GF-D8 (cell line): ENCODE data around the gene CREB3L4.
"Not testable (repeated sequence)": the region's sequence is repeated elsewhere in the genome, so short reads cannot be mapped to it uniquely, and the experiment has no call there.

Experiments used
- DNase-seq: peaks from one replicate; lab custom pipeline; 2025; lab: John Stamatoyannopoulos, UW

CREB3L4 gene

DNA sequence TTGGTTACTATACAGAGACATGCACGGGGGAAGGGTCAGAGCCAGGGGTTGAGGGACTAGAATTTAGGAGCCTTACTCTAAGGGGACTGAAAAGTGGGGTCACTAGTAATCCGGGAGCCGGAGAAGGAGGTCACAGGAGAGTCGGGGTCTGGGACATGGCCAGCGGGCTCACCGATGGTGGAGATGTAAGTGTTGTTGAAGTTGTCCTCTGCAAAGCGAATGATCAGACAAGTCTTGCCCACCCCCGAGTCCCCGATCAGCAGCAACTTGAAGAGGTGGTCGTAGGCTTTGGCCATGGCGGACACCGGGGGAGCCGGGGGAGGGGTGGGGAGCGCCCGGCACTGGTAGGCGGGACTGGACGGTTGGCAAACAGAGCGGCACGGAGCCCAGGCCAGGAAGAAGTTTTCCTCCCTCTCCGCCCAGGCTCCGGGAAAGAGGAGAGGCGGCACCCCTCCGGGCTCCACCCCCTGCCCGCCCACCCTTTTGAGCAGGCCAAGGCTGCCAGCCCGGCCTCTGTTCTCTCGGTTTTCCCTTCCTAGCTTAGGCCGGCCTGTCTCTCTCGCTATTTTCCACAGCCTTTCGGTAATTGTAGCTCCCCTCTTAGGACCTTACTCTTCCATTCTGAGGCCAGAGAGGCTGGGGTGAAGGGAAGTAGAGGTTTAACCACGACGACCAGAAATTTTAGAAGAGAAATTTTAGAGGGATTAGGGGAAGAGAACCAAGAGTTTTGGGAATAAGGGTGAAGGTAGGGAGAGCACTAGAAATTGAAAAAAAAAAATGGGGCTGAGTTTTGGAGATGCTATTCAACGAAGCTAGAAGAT is 18.4 kb downstream of the CREB3L4 start, which contains the start of gene RAB13:
TSS of gene RAB13 (minus strand) at position 399 of the 821 bp plus-strand sequence. CDS start at position 296, 103 bp downstream.
- DNase-seq = peak; percentile 20

DNA sequence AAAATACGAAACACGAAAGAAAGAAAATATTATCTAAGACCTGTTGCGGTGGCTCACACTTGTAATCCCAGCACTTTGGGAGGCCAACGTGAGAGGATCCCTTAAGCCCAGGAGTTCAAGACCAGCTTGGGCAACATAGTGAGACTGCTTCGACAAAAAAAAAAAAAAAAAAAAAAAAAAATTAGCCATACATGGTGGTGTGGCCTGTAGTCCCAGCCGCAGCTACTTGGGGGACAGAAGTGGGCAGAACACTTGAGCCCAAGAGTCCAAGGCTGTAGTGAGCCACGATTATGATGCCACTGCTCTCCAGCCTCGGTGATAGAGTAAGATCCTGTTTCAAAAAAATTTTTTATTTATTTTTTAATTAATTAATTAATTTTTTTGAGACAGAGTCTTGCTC is 19.9 kb downstream of the CREB3L4 start:
- DNase-seq = no peak

DNA sequence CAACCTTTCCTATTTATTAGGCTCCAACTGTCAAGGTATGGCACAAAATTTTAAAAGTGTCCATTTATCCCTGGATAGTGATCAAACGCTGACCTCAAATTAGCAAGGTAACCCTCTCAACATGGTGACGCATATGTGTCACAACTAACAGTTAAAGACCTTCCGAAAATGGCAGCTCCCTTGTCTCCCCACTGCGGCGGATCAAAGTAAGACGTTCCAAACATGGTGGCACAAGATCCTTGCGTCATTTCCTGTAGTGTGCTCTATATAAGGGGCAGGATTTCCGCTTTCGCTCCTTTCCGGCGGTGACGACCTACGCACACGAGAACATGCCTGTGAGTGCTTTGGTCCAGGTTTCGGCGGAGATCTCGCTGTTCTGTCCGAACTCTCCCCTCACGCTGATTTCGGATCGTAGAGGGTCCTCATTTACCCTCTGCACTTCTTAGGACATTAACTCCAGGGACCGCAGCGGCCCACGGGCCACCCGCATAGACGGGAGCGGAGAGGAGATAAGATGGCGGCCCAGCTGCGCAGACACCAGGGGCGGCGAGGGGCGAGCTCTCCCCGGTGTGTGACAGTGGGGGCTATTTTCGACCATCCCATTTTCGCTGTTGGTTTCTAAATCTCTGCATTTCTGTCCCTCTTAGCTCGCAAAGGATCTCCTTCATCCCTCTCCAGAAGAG is 22.9 kb downstream of the CREB3L4 start, which contains the start of gene RPS27:
TSS of gene RPS27 (plus strand) at position 295 of the 683 bp plus-strand sequence. CDS start at position 330, 35 bp downstream.
- DNase-seq = peak; percentile 93

DNA sequence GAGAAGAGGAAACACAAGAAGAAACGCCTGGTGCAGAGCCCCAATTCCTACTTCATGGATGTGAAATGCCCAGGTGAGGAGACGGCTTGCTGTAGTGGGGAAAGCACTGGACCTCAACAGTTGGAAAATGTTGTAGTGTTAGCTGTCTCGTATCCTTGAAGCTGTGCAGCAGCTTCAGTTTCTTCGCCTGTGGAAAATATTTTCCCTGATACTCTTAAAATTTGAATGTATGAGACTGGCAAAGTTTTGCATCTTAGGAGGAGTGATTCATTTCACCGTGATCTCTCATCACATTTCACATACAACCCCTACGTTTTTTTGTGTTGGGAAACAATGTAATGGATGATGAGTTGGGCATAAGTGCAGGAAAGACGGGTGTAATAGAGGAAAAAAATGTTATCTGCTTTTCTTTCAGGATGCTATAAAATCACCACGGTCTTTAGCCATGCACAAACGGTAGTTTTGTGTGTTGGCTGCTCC is 23.5 kb downstream of the CREB3L4 start:
- DNase-seq = no peak

DNA sequence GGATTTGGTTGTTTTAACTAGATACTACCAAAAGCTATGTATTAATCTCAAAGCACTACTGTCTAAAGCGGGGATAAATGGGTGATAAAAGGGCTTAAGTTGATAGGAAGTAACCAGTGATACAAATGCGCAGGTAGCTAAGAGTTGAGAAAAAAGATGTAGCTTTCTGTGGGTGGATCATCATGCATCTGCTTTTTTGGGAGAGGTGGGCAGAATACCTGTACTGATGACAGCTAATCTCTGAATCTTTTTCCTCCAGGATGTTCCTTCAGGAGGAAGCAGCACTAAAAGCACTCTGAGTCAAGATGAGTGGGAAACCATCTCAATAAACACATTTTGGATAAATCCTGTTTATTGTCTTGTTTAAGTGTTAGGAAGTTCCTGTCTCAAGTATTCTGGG is 24.1 kb downstream of the CREB3L4 start:
- no peak for DNase-seq

DNA sequence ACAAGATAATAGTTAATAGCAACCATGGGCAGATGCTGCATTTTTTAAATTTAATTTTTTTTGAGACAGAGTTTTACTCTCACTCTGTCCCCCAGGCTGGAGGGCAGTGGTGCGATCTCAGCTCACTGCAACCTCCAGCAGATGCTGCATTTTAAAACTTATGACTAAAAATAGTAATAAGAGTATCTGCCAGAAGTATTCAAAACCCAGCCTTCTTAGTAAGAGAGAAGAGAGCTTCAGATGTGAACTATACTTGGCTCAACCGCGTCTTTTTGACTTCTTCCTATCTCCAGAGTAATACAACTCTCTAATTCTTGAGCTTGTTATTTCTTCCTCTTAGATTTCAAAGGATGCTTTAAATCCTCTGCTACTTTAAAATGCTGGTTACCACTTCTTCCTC is 27.5 kb downstream of the CREB3L4 start:
- DNase-seq = no peak

DNA sequence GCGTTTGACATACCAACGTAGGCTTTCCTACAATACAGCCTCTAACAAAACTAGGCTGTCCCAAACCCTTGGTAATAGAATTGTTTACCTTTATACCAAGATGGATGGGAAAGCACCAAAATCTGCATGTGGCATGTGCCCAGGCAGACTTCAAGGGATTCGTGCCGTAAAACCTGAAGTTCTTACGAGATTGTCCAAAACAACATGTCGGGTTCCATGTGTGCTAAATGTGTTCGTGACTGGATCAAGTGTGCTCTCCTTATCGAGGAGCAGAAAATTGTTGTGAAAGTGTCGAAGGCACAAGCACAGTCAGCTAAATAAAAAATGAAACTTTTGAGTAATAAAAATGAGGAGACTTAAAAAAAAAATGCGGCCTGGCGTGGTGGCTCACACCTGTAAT is 27.9 kb downstream of the CREB3L4 start:
- no peak for DNase-seq

DNA sequence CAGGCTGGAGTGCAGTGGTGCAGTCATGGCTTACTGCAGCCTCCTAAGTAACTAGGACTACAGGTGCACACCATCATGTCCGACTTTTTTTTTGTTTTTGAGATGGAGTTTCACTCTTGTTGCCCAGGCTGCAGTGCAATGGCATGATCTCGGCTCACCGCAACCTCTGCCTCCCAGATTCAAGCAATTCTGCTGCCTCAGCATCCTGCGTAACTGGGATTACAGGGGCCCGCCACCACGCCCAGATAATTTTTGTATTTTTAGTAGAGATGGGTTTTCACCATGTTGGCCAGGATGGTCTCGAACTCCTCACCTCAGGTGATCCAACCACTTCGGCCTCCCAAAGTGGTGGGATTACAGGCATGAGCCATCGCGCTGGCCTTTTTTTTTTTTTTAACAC is 29.2 kb downstream of the CREB3L4 start:
- DNase-seq = not testable (repeated sequence)

DNA sequence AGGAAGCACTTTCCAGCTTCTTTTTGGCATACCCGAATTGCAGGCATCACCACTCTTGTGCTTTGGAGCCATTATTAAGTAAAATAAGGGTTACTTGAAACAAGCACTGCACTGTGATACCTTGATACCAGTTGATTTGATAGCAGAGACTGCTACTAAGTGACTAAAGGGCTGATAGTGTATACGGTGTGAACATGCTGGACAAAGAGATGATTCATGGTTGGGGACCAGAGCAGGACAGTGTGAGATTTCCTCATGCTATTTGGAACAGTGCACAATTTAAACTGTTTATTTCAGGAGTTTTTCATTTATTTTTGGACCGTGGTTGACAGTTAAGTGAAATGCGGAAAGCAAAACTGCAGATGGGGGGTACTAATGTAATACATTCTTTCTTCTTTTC is 32.7 kb downstream of the CREB3L4 start:
- DNase-seq = no peak

DNA sequence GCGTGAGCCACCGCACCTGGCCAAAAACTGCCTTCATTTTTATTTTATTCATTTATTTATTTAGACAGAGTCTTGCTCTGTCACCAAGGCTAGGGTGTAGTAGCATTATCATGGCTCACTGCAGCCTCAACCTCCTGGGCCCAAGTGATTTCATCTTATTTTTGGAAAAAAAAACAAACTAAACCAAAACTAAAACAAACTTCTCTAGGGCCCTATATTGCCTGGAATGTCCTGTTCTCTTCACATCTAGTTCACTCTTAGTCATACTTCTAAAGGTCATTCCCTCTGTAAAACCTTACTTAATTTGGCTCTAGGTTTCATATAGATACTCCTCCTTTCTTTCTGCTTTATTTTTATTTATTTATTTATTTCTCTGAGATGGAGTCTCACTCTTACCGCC is 38.4 kb downstream of the CREB3L4 start:
- no peak for DNase-seq

DNA sequence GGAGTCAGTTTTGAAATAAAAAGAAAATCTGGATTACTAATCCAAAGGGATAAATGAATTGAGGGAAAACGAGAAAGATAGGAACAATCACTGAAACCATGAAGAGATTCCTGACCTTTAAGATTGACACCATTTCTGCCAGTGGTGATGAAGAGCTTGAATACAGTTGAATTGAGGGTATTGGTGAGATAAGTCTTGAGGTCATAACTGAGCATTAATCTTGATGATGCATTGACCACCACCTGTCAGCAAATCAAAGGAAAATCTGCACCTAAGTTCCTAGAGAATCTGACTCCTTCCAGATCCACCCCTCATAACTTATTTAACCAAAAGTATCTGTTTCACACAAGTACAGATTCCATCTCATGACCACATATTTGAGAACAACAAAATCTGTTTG is 44.4 kb downstream of the CREB3L4 start:
- no peak for DNase-seq

DNA sequence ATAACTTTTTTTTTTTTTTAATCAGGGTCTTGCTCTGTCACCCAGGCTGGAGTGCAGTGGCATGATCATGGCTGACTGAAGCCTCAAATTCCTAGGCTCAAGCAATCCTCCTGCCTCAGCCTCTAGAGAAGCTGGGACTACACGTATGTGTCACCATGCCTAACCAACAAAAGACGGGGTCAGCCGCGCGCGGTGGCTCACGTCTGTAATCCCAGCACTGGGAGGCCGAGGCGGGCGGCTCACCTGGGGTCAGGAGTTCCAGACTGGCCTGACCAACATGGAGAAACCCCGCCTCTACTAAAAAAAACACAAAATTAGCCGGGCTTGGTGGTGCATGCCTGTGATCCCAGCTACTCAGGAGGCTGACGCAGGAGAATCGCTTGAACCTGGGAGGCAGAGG is 44.8 kb downstream of the CREB3L4 start:
- DNase-seq = not testable (repeated sequence)

DNA sequence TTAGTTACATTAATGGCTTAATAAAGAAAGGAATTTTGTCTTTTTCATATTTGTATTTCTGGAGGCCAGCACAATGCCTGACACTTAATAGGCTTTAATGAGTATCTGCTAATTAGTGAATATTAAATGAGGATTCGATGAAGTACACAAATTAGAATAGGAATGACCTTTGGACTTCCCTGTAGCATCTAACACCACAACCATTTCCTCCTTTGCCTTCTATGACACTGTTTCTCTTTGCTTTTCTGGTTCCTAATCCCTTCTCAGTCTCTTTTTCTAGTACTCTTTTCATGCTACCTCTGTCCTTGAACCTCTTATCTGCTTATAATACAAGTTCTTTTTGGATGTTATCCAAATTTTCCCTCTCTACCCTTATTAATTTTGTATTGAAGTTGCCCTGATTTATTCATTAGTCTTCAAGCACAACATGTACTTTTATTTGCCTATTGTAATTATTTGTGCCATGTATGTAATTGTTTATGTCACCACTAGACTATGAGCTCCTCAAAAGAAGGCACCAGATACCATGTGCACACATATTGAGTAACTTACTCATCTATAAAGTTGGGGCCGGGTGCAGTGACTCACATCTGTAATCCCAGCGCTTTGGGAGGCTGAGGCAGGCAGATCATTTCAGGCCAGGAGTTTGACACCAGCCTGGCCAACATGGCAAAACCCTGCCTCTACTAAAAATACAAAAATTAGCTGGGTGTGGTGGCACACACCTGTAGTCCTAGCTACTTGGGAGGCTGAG is 46.6 kb downstream of the CREB3L4 start:
- DNase-seq = no peak

DNA sequence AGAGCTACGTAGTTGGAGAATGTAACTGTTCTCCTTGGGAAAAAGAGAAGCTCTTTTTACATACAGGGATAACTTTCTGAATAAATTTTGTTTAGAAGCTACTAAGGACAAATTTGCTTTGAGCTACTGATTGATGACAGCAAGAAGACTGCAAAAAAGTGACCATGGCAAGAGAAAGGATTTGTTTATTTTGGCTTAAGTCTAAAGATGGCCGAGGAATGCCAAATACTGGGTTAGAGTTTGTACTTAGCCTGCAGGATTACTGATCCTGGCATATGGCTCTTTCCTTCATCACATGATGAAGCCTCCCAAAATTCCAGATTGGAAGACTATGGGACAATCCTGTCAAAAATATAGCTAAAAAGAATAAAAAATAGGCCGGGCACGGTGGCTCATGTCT is 51.6 kb downstream of the CREB3L4 start:
- DNase-seq = no peak

DNA sequence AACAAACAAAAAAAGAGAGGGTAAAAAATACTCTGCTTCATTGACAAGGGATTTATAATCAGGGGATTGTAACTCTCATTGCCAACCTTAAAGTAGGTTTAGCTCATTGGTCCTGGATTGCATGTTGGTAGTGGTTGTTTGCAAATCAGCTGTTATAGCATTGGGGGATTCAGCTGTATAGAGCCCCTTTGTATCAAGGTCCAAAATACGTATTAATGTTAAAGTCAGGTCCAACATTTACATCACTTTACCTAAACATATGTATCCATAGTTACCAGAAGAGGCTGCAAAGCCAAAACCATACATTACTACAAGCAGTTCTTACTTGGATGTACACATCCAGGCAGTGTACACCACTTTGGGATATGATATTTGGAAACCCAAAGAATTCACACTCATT is 52.2 kb downstream of the CREB3L4 start:
- no peak for DNase-seq
